NCI-H774 (cell line): Measurements from ENCODE around the gene TPPP.
A peak's percentile ranks its signal among the peaks of the same experiment; 100 is the strongest.

Experiments used
- DNase-seq: peaks from one replicate; lab custom pipeline; 2025; lab: John Stamatoyannopoulos, UW

The TPPP gene

DNA sequence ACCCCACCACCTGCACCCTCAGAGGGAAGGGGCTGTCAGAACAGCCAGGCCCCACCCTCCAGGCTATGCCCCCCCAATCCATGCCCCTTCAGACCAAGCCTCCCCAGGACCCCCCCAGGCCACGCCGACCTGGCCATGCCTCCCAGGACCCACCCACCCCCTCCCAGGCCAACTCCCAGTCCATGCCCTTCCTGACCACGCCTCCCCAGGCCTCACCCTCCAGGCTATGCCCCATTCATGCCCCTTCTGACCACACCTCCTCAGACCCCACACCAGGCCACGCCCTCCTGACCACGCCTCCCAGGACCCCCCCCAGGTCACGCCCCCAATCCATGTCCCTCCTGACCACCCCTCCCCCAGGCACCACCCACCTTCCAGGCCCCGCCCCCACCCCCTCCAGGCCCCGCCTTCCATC is 27.6 kb downstream of the TPPP start:
- DNase-seq, result no peak

DNA sequence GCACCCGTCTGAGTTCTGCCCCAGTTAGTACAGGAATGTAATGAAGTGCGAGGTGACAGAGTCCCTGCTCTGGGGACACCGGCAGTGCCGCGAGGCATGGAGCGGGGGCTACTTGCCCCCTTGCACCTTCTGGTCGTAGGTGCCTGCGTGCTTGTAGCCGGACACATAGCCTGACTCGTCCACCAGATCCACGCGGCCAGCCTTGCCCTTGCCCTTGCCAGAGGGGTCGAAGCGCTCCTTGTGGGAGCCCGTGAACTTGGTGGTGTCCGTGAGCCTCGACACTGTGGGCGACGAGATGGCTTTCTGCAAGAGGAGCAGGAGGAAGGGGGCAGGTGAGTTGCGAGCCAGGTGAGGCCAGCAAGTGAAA is 28.2 kb downstream of the TPPP start:
- no peak for DNase-seq

DNA sequence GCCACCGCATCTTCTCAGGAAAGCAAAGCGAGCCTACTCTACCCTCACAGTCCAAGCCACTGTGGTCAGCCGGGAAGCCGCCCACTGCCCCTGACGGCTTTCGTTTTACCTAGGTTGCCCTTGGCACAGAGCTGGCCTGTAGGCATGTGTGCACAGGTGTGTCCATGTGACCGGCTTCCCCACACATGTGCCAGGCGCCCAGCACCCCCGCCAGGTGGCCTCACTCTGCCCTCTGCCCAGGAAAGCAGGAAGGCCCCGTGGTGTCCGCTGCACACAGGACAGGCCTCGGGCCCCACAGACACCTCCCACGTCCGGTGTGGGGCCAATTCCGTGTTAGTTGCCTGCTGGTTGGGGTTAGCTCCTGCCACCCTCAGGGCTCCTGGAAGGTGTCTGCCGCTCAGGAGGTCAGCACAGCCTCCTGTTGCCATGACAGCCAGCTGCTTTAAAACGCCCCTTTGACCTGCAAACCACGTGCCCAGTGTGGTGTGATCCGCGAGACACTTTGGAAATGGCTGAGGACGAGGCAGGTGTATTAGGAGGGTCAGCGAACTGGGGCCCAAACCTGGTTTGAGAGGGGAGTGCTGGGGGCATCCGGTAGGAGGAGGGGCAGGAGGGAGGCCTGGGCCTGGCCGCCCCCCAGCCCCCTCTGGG is 28.7 kb downstream of the TPPP start:
- no peak for DNase-seq

DNA sequence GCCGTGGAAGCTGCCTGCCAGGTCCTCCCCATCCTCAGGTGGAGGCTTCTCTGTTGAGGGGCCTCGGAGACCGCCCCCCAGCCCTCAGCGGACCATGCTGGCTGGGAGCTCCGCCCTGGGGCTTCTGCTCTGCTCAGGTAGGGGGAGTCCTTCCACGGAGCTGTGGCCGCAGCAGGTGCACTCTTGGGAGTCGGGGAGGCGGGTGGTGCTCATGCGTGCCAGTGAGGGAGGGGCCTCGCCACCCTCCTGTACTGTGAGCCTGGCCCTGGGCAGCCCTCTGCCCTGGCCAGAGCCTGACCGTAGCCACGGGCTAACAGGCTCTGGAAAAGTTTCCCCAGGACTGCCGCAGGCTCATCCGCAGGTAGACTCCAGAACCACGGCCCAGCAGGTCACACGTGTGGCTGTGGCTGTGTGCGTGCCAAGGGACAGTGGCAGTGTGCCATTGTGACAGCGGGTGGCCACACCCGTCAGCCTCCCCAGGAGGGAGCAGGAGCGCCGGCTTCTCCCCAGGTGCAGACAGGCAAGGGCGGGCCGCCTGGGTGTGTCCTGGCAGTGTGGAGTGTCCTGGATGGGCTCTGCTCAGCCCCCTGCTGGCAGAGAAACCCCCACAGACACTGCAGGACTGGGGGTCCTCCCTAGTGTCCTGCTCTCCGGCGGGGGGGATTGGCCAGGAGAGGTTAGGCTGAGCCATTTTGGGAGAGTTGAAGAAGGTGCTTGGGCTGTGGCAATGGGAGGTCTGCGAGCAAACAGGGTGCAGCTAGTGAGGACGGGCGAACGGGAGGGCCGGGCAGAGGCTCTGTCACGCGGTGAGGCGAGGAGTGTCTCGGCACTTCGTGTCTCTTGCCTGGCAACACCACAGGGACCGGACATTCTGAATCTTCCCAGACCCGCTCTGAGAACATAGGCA is 29.5 kb downstream of the TPPP start:
- no peak for DNase-seq

DNA sequence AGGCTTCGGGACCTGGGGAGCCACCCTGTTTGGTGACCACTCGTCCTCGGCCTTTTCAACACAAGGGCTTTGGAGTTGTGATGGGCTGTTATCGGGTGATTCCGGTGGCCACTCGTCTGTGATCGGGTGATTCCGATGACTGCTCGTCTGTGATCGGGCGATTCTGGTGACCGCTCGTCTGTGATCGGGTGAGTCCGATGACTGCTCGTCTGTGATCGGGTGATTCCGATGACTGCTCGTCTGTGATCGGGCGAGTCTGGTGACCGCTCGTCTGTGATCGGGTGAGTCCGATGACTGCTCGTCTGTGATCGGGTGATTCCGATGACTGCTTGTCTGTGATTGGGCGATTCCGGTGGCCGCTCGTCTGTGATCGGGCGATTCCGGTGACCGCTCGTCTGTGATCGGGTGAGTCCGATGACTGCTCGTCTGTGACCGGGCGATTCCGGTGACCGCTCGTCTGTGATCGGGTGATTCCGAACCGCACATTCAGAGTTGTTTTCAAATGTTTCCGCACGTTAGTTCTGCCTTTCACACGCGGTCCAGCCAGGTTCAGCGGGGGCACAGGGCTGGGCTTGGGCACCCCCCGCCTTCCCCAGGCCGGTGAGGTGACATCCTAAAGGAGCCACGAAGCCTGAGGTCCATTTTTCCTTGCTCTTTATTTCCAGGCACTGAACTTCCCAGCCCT is 30.3 kb downstream of the TPPP start:
- DNase-seq, result no peak

DNA sequence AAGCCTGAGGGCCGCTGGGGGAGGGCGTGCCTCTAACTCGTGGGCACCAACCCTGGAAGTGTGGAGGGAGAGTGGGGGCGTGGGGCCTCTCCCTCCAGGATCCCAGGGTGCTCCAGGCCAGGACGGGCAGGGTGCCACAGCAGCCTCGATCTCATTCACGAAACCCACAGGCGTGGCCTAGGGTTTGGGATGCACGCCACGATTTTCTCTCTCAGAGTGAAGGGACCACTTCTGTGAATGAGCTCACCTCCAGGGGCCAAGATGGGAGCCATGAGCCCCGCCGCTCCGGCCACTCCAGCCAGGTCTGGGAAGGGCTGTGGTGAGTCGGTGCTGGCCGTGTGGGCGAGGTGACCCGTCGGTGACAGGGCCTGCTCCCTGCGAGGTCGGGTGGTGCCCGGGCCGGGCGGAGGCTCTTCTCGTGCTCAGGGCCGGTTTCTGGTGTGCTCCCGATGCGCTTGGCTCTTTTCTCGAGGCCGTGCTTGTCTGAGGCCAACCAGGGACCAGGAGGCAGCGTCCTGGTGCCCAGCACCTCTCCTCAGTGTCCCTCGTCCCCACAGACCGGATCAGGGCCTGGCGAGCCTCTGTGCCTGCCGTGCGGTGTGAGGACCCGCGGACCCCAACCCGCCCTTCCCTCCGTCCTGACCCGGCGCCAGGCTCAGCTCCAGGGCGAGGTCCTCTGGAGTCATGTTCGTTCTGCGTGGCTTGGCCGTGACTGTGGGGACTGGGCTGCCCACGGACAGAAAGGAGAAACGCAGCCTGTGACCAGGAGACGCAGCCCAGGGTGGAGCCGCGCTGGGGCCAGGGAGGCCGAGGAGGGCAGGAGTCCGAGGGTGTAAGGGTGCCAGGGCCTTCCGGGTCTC is 31.0 kb downstream of the TPPP start:
- DNase-seq, result no peak

DNA sequence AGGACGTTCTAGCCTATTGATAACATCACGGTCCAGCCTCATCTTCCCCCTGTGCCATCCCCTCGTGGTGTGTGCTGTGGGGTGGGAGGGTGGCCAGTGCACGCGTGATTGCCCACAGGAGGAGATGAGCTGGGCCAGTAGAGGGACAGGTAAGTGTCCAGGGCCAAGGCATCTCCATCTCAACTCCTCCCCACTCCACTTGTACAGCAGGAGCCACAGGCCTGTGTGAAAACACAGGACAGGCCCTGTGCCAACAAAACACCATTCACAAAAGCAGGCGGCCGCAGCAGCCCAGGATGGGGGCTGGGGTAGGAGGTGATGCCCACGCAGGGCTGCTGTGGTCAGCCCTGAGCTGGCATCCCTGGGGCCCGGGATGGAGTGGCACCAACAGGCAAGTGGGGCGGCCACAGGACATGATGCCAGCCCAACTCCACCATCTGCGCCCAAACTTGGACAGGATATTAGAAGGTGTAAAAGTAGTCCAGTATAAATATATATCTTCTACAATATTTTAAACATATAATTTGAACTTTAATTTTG is 32.6 kb downstream of the TPPP start:
- DNase-seq, result no peak

DNA sequence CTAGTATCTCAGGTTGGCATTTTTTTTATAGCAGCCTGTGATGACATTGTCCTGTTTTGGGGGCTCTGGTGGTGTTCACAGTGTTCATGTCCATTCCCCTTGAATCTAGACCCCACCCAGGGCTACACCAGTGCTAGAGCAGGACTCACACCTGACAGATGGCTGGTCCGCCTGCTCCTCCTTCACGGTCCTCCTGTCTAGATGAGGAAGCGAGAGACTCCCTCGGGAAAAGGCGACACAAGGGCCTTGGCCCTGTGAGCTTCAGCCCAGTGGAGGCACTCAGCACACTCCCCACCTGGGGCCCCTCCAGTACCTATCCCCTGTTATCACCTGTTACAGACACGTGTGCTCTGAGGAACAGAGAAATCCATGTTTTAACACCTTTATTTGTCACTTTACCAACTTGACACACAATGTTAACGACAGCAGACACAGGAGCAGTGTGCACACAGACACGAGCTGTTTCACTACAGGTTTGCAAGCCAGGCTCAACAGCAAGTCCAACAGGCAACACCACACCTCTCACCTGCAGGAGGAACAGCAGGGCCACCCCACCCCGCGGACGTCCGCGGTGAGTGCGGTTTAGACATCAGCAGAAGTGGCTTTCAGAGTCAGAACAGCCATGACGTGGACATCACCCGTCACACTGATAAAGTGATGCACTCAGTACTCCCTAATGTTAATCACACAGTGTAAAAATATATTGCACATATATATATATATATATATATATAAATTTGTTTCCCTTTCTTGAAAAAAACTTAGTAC is 33.5 kb downstream of the TPPP start:
- no peak for DNase-seq

DNA sequence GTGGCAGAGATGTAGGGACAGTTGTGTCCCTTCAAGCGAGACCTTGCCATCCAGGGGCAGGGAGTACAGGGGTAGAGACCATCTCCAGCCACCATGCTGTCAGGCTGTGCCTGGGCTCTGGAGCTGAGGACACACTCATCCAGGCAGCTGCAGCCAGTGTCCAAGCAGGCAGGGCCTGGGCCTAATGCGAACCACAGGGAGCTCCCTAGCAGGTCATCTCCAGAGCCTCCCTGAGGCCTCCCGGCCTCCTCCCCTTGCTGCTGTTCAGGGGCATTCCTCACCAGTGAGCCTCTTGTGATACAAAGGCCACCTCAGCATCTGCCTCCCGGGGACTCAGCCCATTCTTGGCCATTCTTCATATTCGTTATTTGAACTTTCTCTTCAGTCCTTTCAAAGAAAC is 35.0 kb downstream of the TPPP start:
- no peak for DNase-seq

DNA sequence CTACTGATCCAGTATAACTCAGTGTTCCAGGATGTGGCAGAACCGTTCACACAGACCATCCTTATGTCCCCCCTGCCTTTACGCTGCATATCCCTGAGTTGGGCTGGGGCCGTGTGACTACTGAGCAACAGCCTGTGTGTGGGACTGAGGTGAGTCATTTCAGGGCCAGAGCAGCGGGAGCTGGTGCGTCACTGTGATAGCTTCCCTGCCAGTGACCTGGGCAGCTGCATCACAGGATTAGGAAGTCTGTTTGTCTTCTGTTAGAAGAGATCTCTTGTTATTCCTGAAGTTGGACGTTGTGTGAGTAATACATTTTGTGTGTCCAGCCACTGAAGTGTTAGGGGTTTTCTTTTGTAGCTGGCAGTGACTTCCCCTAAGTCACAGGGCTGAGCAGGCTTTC is 35.6 kb downstream of the TPPP start:
- no peak for DNase-seq

DNA sequence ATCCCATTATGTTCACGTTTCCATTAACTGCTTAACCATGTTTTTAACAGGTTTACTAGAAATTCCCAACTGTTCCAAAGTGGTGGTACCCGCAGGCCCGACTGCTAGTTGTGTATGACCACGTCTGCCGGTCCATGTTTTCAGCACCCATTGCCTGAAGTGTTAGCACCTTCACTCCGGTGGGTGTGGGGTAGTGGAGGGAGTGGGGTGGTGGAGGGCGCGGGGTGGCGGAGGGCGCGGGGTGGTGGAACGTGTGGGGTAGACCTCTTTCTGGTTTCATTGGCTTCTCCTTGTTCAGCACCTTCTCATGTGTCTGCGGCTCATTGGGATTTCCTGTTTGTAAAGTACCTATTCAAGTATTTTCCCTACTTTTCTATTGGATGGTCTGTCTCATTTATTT is 37.7 kb downstream of the TPPP start:
- no peak for DNase-seq

DNA sequence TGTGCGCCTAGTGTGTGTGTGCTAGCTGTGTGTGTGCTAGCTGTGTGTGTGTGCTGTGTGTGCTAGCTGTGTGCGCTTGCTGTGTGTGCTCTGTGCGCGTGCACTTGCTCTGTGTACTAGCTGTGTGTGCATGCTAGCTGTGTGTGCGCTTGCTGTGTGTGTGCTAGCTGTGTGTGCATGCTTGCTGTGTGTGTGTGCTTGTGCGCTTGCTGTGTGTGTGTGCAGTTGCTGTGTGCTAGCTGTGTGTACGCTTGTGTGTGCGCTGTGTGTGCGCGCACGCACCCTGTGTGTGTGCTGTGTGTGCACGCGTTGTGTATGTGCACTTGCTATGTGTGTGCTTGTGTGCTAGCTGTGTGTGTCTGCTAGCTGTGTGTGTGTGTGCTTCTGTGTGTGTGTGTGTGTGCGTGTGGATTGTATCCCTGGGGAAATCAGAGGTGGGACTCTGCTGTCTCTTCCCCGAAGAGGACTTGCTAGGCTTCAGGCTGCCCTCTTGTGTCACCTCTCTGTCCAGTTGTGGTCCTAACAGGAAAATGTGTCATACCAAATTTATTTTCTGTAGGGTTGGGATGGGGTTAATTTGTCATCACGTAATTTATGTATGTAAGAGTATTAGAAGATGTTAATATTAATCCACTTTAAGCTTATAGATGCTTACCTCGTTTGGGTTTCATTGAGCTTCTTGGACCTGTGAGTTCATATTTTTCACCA is 38.9 kb downstream of the TPPP start:
- no peak for DNase-seq

DNA sequence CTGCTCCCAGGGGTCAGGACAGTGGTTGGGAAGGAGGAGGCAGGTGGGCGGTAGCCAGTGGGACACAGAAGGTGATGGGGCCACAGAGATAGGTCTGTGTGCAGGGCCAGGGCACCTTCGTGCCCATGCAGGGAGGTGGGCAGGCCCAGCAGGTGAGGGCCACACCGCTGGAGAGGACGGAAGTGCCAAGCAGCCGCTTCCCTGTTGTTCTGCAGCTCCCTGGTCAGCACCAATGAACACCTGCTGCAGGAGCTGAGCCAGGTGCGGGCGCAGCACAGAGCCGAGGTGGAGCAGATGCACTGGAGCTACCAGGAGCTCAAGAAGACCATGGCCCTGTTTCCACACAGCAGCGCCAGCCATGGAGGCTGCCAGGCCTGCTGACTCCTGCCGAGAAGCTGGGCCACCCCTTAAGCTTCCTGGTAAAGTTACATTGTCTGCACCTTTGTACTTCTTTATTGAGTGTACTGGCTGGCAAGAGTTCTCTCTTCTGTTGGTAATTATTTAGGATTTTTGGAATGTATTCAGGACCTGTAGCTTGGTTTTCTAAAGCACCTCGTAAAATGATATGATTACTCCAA is 40.3 kb downstream of the TPPP start:
- DNase-seq, result peak; percentile 84

DNA sequence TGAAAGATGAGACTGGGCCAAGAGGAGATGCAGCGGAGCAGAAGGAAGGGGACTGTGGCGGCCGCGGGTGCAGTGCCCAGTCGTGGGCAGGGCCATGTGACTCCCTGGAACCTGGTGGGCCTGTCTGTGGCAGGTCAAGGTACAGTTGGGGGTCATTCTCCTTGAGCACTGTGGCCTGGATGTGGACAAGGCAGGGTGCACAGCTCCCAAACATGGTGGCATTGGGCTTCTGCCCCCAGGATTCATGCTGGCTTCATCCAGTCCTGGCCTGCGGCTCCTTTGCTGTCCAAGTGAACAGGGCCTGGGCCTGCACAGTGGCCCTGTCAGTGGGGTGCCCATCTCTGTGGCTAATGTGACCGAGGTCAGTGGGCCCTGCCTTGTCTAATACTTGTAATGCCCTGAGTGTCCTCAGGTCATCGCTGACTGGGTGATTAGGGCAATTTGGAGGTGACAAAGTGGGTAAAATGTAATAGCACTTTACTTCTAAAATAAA is 41.1 kb downstream of the TPPP start:
- no peak for DNase-seq

DNA sequence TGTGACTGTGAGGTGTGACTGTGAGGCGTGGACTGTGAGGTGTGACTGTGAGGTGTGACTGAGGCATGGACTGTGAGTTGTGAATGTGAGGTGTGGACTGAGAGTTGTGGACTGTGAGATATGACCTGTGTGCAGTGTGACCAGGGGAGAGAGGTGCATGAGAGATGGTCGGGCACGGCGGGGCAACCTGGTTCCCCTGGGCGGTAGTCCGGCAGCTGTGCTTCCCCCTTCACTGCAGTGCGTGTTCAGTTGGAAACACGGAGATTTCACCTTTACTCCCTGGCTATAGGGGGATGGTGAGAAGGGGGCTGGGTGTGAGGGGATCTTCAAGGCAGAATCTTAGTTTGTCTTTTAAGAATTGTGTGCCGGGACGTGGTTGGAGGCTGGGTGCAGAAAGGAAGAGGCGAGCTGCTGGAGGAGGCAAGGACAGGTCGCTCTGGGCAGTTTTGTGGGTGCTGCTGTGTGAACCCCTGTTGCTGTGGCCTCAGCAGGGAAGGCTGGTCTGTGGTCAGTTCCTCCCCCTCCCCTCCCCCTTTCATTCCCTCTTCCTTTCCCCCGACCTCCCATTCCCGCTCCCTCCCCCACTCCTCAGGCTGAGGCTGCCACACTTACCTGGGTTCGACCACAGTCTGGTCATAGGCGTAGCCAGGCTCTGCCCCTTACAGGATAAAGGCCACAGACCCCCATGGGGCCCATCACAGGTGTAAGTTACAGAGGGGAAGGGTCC is 41.7 kb downstream of the TPPP start:
- no peak for DNase-seq

DNA sequence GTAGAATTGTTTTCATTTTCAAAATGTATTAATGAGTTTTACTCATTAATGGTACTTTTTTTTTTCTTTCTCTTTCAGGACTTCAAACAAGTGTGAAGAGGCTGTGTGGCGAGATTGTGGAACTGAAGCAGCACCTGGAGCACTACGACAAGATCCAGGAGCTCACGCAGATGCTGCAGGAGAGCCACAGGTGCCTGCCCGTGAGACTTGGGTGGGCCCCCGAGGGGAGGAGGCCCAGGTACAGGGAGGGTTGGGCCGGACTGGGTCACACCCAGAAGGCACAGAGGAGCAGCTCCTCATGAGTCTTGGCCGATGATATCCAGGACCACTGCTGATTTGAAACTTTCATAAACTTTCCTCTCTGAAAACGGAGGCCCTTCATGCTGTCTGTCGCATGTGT is 45.4 kb downstream of the TPPP start:
- DNase-seq, result no peak

DNA sequence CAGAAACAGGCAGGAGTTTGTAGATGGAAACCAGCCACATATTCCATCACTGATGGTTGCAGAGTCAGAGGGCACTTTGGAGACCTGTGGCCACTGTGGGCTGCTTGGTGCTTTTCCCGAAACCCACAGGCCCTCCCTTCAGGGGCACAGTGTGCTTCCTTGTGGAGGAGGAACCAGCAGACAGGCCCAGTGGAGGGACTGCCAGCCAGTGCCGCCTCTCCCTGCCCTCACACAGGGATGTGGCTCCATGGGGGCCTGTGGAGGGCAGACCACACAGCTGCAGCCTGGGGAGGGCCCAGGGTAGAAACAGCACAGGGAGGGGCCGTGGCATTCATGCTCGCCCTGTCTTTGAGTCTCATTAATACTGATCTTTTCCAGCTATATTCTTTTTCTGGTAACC is 45.8 kb downstream of the TPPP start:
- no peak for DNase-seq

DNA sequence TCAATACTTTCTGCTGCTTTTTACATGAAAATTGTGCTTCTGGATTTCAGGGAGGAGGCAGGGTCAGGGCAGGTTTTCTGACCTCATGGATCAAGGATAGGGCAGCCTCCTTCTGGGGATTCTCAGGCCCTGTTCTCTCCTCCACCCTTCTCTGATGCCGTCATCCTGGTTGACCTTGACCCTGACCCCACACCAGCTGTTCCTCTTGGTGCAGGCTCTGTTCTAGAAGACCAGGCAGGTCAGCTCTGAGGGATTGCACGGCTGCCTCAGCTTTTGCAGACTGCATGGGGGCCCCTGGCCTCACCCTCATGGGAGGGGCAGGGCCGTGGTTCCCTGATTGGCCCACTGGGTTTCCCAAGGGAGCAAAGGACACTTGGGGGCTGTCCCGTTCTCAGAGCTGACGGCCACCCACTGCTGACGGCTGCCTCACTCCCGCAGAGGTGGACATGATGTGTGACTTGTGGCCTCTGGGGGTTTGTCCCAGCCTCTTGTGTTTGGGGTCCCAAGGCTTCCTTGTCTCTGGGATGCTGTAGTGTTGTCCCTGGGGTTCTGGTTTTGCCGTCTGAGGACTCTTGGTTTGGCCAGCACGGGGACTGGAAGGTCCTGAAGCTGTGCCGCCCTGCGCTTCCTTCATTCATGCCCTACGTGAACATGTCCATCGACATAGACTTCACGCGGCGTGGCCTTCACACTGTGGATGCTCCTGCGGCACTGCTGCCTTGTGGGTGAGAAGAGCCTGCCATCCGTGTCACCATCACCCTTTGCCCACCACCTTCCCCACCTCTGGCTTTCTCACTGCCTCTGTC is 46.6 kb downstream of the TPPP start:
- no peak for DNase-seq
